Transverse colon (tissue), 3 donors: ENCODE data around the gene KLF13.
A peak's percentile ranks its signal among the peaks of the same experiment; 100 is the strongest.

ENCODE experiments used
- POLR2A ChIP-seq: fragments of 450-650 bp; IDR thresholded peaks from one replicate; pipeline ENCODE4 v1.6.1; 2016; ENCODE audit warnings: antibody characterized with exemption, mild to moderate bottlenecking, moderate library complexity
- TF ChIP-seq, protein P1 (sequence below), 5 experiments: fragments of 200-600 bp in 3 of 5; fragments of 450-650 bp in 2 of 5; sonication (generic) in 3 of 5; IDR thresholded peaks; 1 replicate in 2 of 5; 2 replicates in 3 of 5; pipeline ENCODE4 v1.5.1; 2016 to 2017; ENCODE audit warnings: antibody characterized with exemption in 5 of 5, inconsistent platforms in 3 of 5, mild to moderate bottlenecking in 2 of 5, moderate library complexity in 1 of 5

GRCh38 chr15:31344823-31345605, 18.4 kb downstream of the KLF13 start:
- TF ChIP-seq, protein P1, sequence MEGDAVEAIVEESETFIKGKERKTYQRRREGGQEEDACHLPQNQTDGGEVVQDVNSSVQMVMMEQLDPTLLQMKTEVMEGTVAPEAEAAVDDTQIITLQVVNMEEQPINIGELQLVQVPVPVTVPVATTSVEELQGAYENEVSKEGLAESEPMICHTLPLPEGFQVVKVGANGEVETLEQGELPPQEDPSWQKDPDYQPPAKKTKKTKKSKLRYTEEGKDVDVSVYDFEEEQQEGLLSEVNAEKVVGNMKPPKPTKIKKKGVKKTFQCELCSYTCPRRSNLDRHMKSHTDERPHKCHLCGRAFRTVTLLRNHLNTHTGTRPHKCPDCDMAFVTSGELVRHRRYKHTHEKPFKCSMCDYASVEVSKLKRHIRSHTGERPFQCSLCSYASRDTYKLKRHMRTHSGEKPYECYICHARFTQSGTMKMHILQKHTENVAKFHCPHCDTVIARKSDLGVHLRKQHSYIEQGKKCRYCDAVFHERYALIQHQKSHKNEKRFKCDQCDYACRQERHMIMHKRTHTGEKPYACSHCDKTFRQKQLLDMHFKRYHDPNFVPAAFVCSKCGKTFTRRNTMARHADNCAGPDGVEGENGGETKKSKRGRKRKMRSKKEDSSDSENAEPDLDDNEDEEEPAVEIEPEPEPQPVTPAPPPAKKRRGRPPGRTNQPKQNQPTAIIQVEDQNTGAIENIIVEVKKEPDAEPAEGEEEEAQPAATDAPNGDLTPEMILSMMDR (IDR thresholded peaks at IDR 0.05): no peak
- peak; percentile 29 for TF ChIP-seq POLR2A
